ENCODE measurements around the gene BGN.

GRCh38 chrX:153457136-153457825 is 37.5 kb upstream of the BGN start:
- TF ChIP-seq, protein P1, sequence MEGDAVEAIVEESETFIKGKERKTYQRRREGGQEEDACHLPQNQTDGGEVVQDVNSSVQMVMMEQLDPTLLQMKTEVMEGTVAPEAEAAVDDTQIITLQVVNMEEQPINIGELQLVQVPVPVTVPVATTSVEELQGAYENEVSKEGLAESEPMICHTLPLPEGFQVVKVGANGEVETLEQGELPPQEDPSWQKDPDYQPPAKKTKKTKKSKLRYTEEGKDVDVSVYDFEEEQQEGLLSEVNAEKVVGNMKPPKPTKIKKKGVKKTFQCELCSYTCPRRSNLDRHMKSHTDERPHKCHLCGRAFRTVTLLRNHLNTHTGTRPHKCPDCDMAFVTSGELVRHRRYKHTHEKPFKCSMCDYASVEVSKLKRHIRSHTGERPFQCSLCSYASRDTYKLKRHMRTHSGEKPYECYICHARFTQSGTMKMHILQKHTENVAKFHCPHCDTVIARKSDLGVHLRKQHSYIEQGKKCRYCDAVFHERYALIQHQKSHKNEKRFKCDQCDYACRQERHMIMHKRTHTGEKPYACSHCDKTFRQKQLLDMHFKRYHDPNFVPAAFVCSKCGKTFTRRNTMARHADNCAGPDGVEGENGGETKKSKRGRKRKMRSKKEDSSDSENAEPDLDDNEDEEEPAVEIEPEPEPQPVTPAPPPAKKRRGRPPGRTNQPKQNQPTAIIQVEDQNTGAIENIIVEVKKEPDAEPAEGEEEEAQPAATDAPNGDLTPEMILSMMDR (IDR thresholded peaks at IDR 0.05; ENCODE audit: low read depth, low read length): no peak
- no peak for TF ChIP-seq EZH2phosphoT487 (IDR thresholded peaks at IDR 0.05; ENCODE audit: low read depth)
